ENCODE data around the gene TXNL4A.

- no peak for TF ChIP-seq CTCF (IDR thresholded peaks at IDR 0.05; ENCODE audit: low read depth, low read length)
- no peak for TF ChIP-seq POLR2A (IDR thresholded peaks at IDR 0.05; ENCODE audit: extremely low read depth, insufficient read length)
- no peak for TF ChIP-seq MAX (IDR thresholded peaks at IDR 0.05; ENCODE audit: low read depth, low read length)
- no peak for TF ChIP-seq MYC (IDR thresholded peaks at IDR 0.05; ENCODE audit: low read depth, low read length)
Measured at GRCh38 chr18:79930020-79930642, 58.2 kb downstream of the TXNL4A start.

Measured in NB4 (cell line).